HG03159 (cell line): ENCODE data around the gene OPRD1.
A peak's percentile ranks its signal among the peaks of the same experiment; 100 is the strongest.

Experiments used
- ATAC-seq: cut with Tn5 transposase; IDR thresholded peaks from one replicate; pipeline ENCODE4 v1.9.1; 2021; ENCODE audit warnings: mild to moderate bottlenecking, moderate library complexity; ENCODE audit not compliant: unreplicated experiment

Gene OPRD1

DNA sequence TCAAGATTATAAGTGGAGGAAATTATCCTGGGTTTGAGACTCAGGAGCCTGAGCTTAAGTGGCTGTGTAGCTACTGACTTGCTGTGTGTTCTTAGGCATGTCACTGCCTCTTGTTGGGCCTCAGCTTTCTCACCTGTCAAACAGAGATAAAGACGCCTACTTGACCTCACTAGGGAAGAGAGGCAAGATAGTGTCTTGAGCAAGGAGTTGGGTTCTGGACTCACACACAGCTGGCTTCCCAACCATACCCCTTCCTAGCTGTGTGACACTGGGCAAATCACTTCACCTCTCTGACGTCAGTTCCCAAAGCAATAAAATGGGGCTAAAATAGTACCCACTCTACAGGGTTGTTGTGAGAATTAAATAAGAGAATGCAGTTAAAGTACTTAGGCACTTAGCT, 90.8 kb downstream of the OPRD1 start:
- ATAC-seq: no peak

DNA sequence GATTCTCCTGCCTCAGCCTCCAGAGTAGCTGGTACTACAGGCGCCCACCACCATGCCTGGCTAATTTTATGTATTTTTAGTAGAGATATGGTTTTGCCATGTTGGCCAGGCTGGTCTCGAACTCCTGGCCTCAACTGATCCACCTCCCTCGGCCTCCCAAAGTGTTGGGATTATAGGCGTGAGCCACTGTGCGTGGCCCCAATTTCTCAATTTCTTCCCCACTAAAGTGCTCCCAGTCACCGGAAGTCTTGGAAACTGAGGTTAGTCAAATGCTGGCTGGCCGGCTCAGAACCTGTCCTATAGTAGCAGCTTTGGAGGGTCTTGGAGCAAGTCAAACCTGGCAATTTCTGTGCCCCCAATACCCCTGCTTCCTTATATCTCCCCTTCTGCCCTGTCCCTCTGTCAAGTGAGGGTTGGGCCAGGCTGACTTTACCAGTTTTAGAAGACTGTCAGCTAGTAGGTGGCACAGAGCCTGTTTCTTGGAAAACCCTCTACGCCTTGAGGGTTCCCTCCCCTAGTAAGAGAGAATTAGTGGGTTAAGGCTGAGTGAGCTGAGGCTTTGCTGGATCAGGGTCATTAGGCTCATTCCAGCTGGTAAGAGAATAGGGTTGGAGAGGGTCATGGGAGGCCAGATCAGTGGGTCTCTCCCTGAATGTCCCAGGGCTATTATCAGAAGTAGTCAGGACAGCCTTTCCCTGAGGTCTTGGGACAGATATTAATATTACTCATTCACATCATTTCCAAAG, 94.1 kb downstream of the OPRD1 start:
- no peak for ATAC-seq

DNA sequence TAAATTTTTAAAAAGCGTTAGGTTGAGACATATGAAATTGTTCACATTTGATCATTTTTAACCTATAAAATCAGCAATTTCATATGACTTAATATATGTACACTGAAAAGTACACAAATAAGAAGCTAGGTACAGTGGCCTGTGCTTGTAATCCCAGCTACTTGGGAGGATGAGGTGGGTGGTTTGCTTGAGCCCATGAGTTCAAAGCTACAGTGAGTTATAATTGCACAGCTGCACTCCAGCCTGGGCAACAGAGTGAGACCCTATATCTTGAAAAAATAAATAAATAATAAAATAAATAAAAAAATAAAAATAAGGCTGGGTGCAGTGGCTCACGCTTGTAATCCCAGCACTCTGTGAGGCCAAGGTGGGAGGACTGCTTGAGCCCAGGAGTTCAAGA, 97.2 kb downstream of the OPRD1 start:
- no peak for ATAC-seq

DNA sequence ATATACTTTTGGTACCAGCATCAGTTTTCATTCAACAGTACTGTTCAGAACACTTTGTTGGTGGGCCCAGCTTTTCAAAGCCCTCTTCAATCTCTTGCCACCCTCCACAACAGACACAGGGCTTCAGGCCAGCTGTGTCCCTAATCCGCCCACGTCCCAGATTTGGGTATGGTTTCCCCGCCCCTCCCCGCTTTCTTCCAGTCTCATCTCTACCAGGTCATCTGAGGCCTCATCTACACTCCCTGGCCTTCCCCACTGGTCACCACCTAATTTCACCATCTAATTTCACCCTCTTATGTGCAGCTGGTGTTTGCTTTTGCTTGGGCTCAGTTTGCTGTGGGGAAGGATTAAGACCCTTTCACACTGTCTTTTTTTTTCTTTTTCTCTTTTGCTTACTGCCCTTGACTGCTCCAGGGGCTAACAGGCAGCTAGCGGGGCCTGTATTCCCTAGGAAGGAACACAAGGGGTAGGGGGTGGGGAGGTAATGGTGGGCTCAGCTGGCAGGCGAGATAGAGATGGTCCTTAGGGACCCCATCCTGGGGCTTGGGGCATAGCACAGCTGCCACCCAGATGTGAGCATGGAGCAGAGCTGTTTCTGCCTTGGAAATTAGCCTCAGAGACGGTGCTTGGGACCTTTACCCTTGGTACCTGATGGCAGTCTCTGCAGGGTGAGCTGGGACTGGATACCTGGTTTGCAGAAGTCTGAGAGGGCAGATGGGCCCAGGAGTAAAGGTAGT, 98.6 kb downstream of the OPRD1 start:
- no peak for ATAC-seq

DNA sequence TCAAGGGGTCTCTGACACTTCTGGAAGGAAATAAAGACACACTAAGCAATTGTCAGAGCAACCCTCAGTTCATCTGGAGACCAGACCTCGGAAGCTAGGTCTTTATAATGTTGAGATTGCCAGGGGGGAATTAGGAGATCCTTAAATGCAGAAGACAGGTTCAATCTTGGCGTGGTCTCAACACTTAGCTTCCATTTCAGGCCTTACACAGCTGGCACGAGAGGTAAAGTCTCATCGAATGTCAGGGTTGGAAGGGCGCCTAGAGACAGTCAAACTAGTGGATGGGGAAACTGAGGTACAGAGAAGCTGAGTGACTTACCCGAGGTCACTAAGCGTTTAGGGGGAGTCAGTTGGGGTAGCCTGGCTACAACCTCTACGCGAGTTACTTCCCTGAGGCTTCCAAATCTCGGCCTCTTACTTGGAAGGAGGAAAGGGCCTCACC, 101.8 kb downstream of the OPRD1 start:
- no peak for ATAC-seq

DNA sequence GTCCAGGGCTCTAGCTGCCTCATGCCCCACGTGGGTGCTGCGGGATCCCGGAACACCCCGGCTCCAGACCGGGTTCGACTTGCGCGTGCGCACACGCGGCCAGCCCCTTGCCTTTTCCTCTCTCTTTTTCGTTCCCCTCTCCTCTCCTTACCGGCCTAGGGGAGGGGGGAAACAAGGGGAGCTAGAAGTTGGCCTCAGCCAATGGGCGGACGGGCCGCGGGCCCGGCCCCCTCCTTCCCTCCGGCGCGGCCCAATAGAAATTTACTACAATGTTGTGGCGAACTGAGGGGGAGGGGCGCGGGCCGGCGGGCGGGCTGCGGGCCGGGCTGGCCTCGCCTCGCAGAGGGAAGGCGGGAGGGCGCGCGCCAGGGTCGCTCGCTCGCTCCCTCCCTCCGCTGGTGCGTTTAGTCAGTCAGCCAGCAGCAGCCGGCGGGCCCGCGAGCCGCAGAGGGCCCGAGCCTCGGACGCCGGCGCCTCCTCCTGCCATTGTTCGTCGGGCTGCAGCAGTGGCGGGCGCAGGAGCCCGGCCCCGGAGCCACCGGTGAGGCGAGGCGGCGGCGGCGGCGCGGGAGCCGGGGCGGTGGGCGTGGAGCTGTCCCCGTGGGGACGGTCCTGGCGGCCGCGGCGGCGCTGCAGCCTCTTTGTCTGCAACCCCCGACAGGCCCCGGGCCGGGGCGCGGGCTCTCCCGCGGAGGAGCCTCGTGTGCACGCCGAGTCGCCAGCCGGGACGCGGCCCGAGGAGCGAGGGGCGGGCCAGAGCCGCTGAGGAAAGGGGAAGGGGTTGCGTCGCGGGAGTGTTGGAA, 102.5 kb downstream of the OPRD1 start, which contains the start of gene EPB41:
TSS of gene EPB41 (plus strand) at position 342 of the 803 bp plus-strand sequence. CDS start 72,869 bp downstream, outside the sequence.
- ATAC-seq: peak; percentile 87

DNA sequence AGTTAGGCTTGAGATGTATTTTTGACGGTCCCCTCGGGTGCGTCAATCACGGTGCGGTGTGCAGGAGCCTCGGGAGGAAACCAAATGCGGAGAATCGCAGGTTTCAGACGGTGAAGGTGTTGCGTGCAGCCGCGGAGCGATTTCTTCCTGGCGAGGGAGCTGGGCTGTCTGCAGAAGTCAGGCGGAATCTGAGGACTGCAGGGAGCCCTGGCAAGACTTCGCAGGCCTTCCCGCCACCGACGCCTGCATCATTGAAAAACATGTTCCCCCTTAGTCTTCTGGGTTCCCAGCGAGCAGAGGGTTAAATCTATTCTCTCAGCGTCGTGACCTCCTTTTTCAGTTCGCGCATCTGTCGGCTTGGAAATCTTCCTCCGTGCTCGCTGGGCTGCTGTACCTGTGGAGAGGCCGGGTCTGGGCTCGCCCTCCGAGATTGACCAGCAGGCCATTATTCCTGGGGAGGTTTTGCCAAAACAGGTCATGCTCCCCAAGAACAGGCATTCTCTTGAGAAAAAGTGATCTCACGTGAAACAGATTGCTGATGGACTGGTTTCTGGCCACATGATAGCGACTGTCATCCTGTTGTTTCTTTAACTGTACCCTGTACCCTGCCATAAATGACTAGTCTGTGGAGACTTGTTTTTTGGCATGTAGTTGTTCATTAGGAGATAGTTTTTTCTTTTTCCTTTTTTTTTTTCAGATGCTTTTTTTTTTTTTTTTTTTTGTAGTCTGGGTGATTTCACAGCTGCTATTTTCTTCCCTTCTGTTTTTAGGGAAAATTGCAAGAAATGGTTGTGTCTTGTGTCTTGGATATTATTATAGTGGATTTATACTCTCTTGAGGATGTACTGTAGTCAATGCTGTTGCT, 103.3 kb downstream of the OPRD1 start:
- ATAC-seq: no peak

DNA sequence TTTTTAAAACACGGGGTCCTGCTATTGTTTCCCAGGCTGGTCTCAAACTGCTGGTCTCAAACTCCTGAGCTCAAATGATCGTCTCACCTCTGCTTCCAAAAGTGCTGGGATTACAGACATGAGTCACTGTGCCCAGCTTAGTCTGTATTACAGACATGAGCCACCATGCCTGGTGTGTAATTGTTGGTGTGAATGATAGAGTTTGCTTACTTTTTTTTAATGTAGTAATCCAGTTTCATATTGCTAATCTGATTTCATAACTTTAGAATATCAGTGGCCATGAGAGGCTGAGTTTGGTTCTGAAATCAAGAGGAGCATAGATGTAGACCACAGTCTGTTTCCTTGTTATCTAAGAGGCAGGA, 105.8 kb downstream of the OPRD1 start:
- no peak for ATAC-seq
